NK-92 (cell line): ENCODE data around the gene WDSUB1.

Experiments
- DNase-seq: peaks from one replicate; lab custom pipeline; 2025; ENCODE audit not compliant: unreplicated experiment; lab: John Stamatoyannopoulos, UW

The WDSUB1 gene

DNA sequence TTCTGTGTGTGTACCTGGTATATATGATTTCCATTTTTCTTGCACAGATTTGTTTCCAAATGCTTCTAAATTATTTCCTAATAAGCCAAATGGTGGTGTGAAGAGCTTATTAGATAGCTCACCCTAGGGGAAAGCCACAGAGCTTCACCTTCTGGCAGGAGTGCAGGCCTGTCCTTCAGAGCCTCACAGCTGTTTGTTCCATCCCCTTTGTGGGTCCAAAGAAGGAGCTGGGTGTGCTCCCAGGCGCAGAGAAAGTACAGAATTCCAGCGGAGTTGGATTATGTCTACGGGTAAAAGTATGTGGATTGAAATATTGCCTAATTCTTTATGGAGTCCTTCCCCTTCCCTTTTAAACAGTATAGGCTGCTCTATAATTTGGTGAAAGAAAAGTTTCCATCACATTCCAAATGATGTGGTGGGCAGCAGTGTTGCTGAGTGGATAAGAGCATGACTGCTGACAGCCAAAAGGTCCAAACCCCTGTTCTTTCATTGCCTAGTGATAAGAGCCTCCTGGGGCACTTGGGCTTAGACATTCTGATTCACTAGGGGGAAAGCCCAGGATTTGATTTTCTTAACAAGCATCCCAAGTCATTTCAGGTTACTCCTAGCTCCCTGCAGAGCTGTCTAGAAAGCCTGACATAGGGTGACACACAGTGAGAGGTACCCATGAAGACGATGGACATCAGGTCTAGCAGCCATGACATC is 86.6 kb downstream of the WDSUB1 start:
- no peak for DNase-seq

- DNase-seq: no peak
Observed at GRCh38 chr2:159199236-159199635, 87.3 kb downstream of the WDSUB1 start.

GRCh38 chr2:159196393-159196925 is 90.0 kb downstream of the WDSUB1 start:
- no peak for DNase-seq

GRCh38 chr2:159195697-159196096 is 90.8 kb downstream of the WDSUB1 start:
- DNase-seq: no peak

GRCh38 chr2:159194241-159194640 is 92.3 kb downstream of the WDSUB1 start:
- no peak for DNase-seq

DNA sequence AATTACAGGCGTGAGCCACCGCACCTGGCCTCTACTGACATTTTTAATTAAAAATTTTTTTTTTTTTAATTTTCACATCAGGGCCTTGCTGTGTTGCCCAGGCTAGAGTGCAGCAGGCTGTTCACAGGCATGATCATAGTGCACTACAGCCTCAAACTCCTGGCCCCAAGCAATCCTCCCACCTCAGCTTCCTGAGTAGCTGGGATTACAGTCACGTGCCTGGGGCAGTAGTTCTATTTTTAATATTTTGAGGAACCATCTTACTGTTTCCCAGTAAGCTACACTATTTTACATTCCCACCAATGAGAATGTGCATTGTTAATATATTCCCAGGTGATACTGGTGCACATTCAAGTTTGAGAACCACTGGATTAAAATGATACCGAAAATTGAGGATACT is 92.7 kb downstream of the WDSUB1 start:
- no peak for DNase-seq

GRCh38 chr2:159192371-159192918 is 94.1 kb downstream of the WDSUB1 start:
- DNase-seq: no peak

DNA sequence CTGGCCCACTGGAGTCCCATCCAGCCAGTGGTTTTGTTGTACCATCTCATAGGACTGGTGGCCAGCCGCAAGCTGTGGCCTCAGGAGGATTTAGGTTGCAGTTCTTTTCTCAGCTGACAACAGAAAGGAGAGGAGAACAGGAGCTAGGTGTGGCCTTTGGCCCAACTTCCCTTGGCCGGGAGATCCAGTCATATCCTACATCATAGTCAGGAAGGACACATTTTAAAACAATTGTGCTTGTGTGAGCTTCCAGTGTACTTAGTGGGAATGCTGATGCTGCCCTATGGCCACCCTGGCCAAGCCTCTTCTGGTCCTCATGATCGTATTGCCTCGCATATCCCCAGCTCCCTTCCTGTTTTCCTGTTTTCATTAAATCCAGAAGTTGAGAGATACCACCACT is 98.1 kb downstream of the WDSUB1 start:
- DNase-seq: no peak

GRCh38 chr2:159187106-159187505 is 99.4 kb downstream of the WDSUB1 start:
- no peak for DNase-seq

GRCh38 chr2:159186462-159186861 is 100.0 kb downstream of the WDSUB1 start:
- no peak for DNase-seq
